ENCODE results near the gene QSOX1. TPM values are rescaled to one million over a fixed set of nuclear protein-coding genes. Genes with fewer than 3 reads are reported as not detected.

Gene QSOX1
- total RNA-seq, 4 donors from 2014 or later: 74.9 to 184 (median 107) TPM

GRCh38 chr1:180250883-180251509 is 96.3 kb downstream of the QSOX1 start:
- no peak for DNase-seq
- Histone ChIP-seq H3K27me3 (peaks cover 0 to 72% (median 0%) of the 10 kb centered on the region in 4 donors), H3K9me3 (no peaks in the 10 kb centered on the region), H3K36me3 (no peaks in the 10 kb centered on the region), H3K4me3 (no peak overlapping the region), H3K4me1 (no peaks in the 10 kb centered on the region), H3K27ac (no peak overlapping the region)
- TF ChIP-seq POLR2A (IDR thresholded peaks at IDR 0.05) (no peak), CTCF (IDR thresholded peaks at IDR 0.05) (no peak)
- intact Hi-C loops (cut with DNase I): loop anchor here (10.0 kb wide), 2 partner anchors 164 to 224 kb away; no protein-coding TSS in a partner anchor
- WGBS, 2 donors: 65 to 86% methylated on average over 6 to 16 of the region's 16 CpGs

- Histone ChIP-seq H3K36me3 (no peaks in the 10 kb centered on the region), H3K4me3 (no peak overlapping the region), H3K27ac (no peak overlapping the region), H3K27me3 (peaks cover 0 to 79% (median 0%) of the 10 kb centered on the region in 4 donors), H3K9me3 (no peaks in the 10 kb centered on the region), H3K4me1 (no peaks in the 10 kb centered on the region)
- DNase-seq: no peak
- intact Hi-C loops (cut with DNase I): loop anchor here (10.0 kb wide), 2 partner anchors 163 to 223 kb away; no protein-coding TSS in a partner anchor
- 76 to 80% methylated on average over 3 to 7 of the region's 9 CpGs for WGBS, 2 donors
- no peak for TF ChIP-seq POLR2A (IDR thresholded peaks at IDR 0.05)
- TF ChIP-seq CTCF (IDR thresholded peaks at IDR 0.05): no peak
These were observed 97.0 kb downstream of the QSOX1 start for GRCh38 chr1:180251526-180252305.

- no peak for TF ChIP-seq POLR2A (IDR thresholded peaks at IDR 0.05)
- TF ChIP-seq CTCF (IDR thresholded peaks at IDR 0.05): peak; percentile 63 to 79 (median 70)
- Histone ChIP-seq H3K27ac (no peak overlapping the region), H3K9me3 (no peaks in the 10 kb centered on the region), H3K27me3 (peaks cover 0 to 91% (median 0%) of the 10 kb centered on the region in 4 donors), H3K36me3 (no peaks in the 10 kb centered on the region), H3K4me1 (no peaks in the 10 kb centered on the region), H3K4me3 (no peak overlapping the region)
- DNase-seq: peak; percentile 13
- intact Hi-C loops (cut with DNase I): loop anchor here (10.0 kb wide), 2 partner anchors 162 to 222 kb away; no protein-coding TSS in a partner anchor
- WGBS, 2 donors: 52 to 60% methylated on average over 12 of the region's 12 CpGs
These were observed 98.2 kb downstream of the QSOX1 start for GRCh38 chr1:180252638-180253536.

Other genes starting within 250 kb of the QSOX1 start
- gene CEP350, start 200.1 kb upstream of the QSOX1 start, total RNA-seq: 10 to 100 TPM; 31.1 to 66.9 (median 45.2) TPM
- gene LHX4, start 75.4 kb downstream of the QSOX1 start, total RNA-seq: under 1 TPM in 2 of 4 donors, not detected in 2; 0.18 to 0.38 TPM